K562 (cell line): Measurements from ENCODE around the gene TTC28. TPM values are rescaled to one million over a fixed set of nuclear protein-coding genes. Genes with fewer than 3 reads are reported as not detected.

Source experiments
- ATAC-seq: fragments of 200-7000 bp; cut with Tn5 transposase; 3 replicates; pipeline ENCODE4 v1.9.1; 2020; ENCODE audit warnings: moderate library complexity
- BruUV-seq: library from RNA; stranded (reverse); fragments of 400-500 nt; replicated peaks from 2 replicates; lab custom pipeline; 2021; lab: Mats Ljungman, UMichigan
- CTCF ChIA-PET: fragments of 300-600 bp; formaldehyde crosslinking; extraction: SDS; loops from one replicate; lab custom pipeline; 2021; ENCODE audit warnings: low intra/inter-chr PET ratio; lab: Yijun Ruan, JAX
- POLR2A ChIA-PET: fragments of 300-600, 350-650 bp; sonication (Branson Sonifier 250); formaldehyde crosslinking; extraction: SDS; loops from one replicate; lab custom pipeline; 2021; ENCODE audit warnings: antibody characterized with exemption, inconsistent platforms; lab: Yijun Ruan, JAX
- DNase-seq, 4 experiments: peaks; one replicate each; pipeline versions ENCODE4 v3.0.0 to v3.0.0-alpha.2; 2011 to 2018; ENCODE audit warnings: low spot score in 3 of 4, mixed read lengths in 3 of 4; ENCODE audit errors: extremely low read depth in 1 of 4
- FAIRE-seq: peaks from 2 replicates; lab custom pipeline; 2011; peaks lifted over from hg19 to GRCh38; lab: Jason Lieb, UNC
- H2AFZ ChIP-seq: 2 replicates; pipeline ENCODE4 v1.6.0; 2011; ENCODE audit warnings: low read depth, low read length, control low read depth, inconsistent platforms
- H3K27ac ChIP-seq: fragments of 200-600 bp; 3 replicates; pipeline ENCODE4 v1.8.0; 2011; ENCODE audit warnings: low read depth, mild to moderate bottlenecking, control low read depth, inconsistent platforms, low read length, moderate library complexity, mixed read lengths; ENCODE audit errors: extremely low read depth
- H3K27me3 ChIP-seq, 2 experiments: fragments of 300-600 bp in 1 of 2; 2 replicates in 1 of 2; 3 replicates in 1 of 2; pipeline versions ENCODE4 v1.6.0 to v1.8.0; 2011; ENCODE audit warnings: inconsistent platforms in 2 of 2, low read length in 2 of 2, mild to moderate bottlenecking in 1 of 2, mixed read lengths in 1 of 2, moderate library complexity in 1 of 2; ENCODE audit not compliant: control insufficient read depth in 2 of 2, insufficient read depth in 2 of 2
- H3K36me3 ChIP-seq: fragments of 300-600 bp; 3 replicates; pipeline ENCODE4 v1.8.0; 2011; ENCODE audit warnings: mild to moderate bottlenecking, low read length, inconsistent platforms; ENCODE audit not compliant: control insufficient read depth, insufficient read depth
- H3K4me1 ChIP-seq, 2 experiments: fragments of 200-600 bp in 1 of 2; replicated peaks in 1 of 2; 2 replicates in 1 of 2; 3 replicates in 1 of 2; pipeline versions ENCODE4 v1.5.1 to v1.8.0; 2011; ENCODE audit warnings: inconsistent platforms in 2 of 2, low read length in 2 of 2, mild to moderate bottlenecking in 1 of 2, mixed read lengths in 1 of 2, moderate library complexity in 1 of 2; ENCODE audit not compliant: control insufficient read depth in 2 of 2, insufficient read depth in 2 of 2
- H3K4me2 ChIP-seq: 2 replicates; pipeline ENCODE4 v1.6.1; 2011; ENCODE audit warnings: low read length, control low read depth, inconsistent platforms, mixed read lengths; ENCODE audit not compliant: insufficient read depth
- H3K4me3 ChIP-seq: fragments of 200-600 bp; sonication (generic), shearing (Covaris generic); 2 replicates; pipeline ENCODE4 v1.5.1; 2016; ENCODE audit warnings: control low read depth, inconsistent platforms
- H3K79me2 ChIP-seq: fragments of 200-600 bp; 3 replicates; pipeline ENCODE4 v1.8.0; 2011; ENCODE audit warnings: low read length, inconsistent platforms; ENCODE audit not compliant: control insufficient read depth, insufficient read depth
- H3K9ac ChIP-seq, 2 experiments: 2 replicates each; pipeline versions ENCODE4 v1.6.0 to v1.6.1; 2011; ENCODE audit warnings: low read depth in 2 of 2, low read length in 2 of 2, control low read depth in 1 of 2, inconsistent platforms in 1 of 2, mild to moderate bottlenecking in 1 of 2, mixed read lengths in 1 of 2; ENCODE audit not compliant: insufficient read depth in 1 of 2
- H3K9me1 ChIP-seq: one replicate; pipeline ENCODE4 v1.6.0; 2011; ENCODE audit warnings: inconsistent platforms, mild to moderate bottlenecking, low read length, moderate library complexity; ENCODE audit not compliant: control insufficient read depth, insufficient read depth
- H3K9me3 ChIP-seq: replicated peaks from 2 replicates; pipeline ENCODE4 v1.5.1; 2011; ENCODE audit warnings: low read depth, low read length, inconsistent platforms; ENCODE audit not compliant: control insufficient read depth, insufficient read depth
- H4K20me1 ChIP-seq: replicated peaks from 2 replicates; pipeline ENCODE4 v1.6.1; 2011; ENCODE audit warnings: low read length, inconsistent platforms, mixed read lengths; ENCODE audit not compliant: control insufficient read depth, insufficient read depth
- BACH1 ChIP-seq: fragments of 200-800 bp; sonication (Bioruptor generic); IDR thresholded peaks from 2 replicates; pipeline ENCODE4 v1.6.1; 2016; ENCODE audit warnings: missing genetic modification characterization, missing compliant biosample characterization
- EP400 ChIP-seq: fragments of 450-650 bp; IDR thresholded peaks from 2 replicates; pipeline ENCODE4 v1.6.1; 2017; ENCODE audit warnings: antibody characterized with exemption, mild to moderate bottlenecking, moderate library complexity
- EZH2 ChIP-seq: IDR thresholded peaks from 2 replicates; pipeline ENCODE4 v1.6.1; 2012; ENCODE audit warnings: low read depth, mild to moderate bottlenecking, inconsistent platforms, low read length, borderline replicate concordance
- FOXA3 ChIP-seq, 2 experiments: fragments of 450-650 bp in 1 of 2; sonication (generic) in 1 of 2; formaldehyde crosslinking; IDR thresholded peaks in 1 of 2; conservative IDR thresholded peaks in 1 of 2; 2 replicates each; pipeline versions ENCODE4 v1.4.0 to v1.8.0; 2020 to 2022; ENCODE audit warnings: mild to moderate bottlenecking in 2 of 2, missing genetic modification reagents in 1 of 2
- HNRNPLL ChIP-seq: fragments of 200-400 bp; formaldehyde crosslinking; IDR thresholded peaks from 2 replicates; pipeline ENCODE4 v1.6.1; 2017; ENCODE audit warnings: low read length, low read depth, mild to moderate bottlenecking; ENCODE audit not compliant: poor library complexity, severe bottlenecking
- JUN ChIP-seq, 2 experiments: sonication (generic) in 1 of 2; formaldehyde crosslinking in 1 of 2; IDR thresholded peaks; 2 replicates each; pipeline versions ENCODE4 v1.6.1 to v1.8.0; 2012 to 2022; ENCODE audit warnings: borderline replicate concordance in 2 of 2, mild to moderate bottlenecking in 2 of 2, improper control_type of control experiment in 1 of 2, low read depth in 1 of 2, low read length in 1 of 2, missing genetic modification reagents in 1 of 2
- MAFF ChIP-seq: IDR thresholded peaks from 2 replicates; pipeline ENCODE4 v1.6.1; 2012; ENCODE audit warnings: low read length, improper control_type of control experiment
- MTF1 ChIP-seq: fragments of 250-450 bp; sonication (Bioruptor Pico); IDR thresholded peaks from 2 replicates; pipeline ENCODE4 v1.9.0; 2021; ENCODE audit warnings: moderate library complexity, mild to moderate bottlenecking, inconsistent platforms, borderline replicate concordance
- NFIC ChIP-seq: fragments of 450-650 bp; IDR thresholded peaks from 2 replicates; pipeline ENCODE4 v1.6.1; 2017; ENCODE audit warnings: mild to moderate bottlenecking, inconsistent platforms
- NONO ChIP-seq, 2 experiments: fragments of 200-400 bp in 1 of 2; fragments of 450-650 bp in 1 of 2; formaldehyde crosslinking in 1 of 2; IDR thresholded peaks; 2 replicates each; pipeline ENCODE4 v1.6.1; 2017; ENCODE audit warnings: low read depth in 2 of 2, mild to moderate bottlenecking in 2 of 2, moderate library complexity in 2 of 2, low read length in 1 of 2
- POLR3A ChIP-seq: IDR thresholded peaks from 2 replicates; pipeline ENCODE4 v1.6.1; 2011; ENCODE audit warnings: borderline replicate concordance, mild to moderate bottlenecking, moderate library complexity; ENCODE audit not compliant: insufficient read length, insufficient read depth; ENCODE audit errors: extremely low read depth
- RBM22 ChIP-seq: fragments of 200-400 bp; formaldehyde crosslinking; IDR thresholded peaks from 2 replicates; pipeline ENCODE4 v1.6.1; 2018; ENCODE audit warnings: low read length, low read depth; ENCODE audit not compliant: poor library complexity, severe bottlenecking
- ZNF12 ChIP-seq: sonication (generic); formaldehyde crosslinking; IDR thresholded peaks from 2 replicates; pipeline ENCODE4 v1.4.0; 2020; ENCODE audit warnings: mild to moderate bottlenecking, missing genetic modification reagents
- ZNF143 ChIP-seq: sonication (generic); formaldehyde crosslinking; IDR thresholded peaks from 2 replicates; pipeline ENCODE4 v1.9.0; 2022; ENCODE audit warnings: mild to moderate bottlenecking, missing genetic modification reagents
- ZNF282 ChIP-seq: sonication (generic); formaldehyde crosslinking; IDR thresholded peaks from 2 replicates; pipeline ENCODE4 v1.8.1; 2023; ENCODE audit warnings: missing genetic modification reagents
- WGBS: fragments of 100-300 bp; shearing (Covaris generic); methylation state at CpG from one replicate; pipeline ENCODE4 v1.1.6; 2016; ENCODE audit warnings: low coverage, mixed read lengths; ENCODE audit not compliant: insufficient coverage; ENCODE audit errors: missing lambda C conversion rate; 5-methylcytosine and 5-hydroxymethylcytosine counted together
- in situ Hi-C: fragments of 300-500 bp; cut with MboI; formaldehyde crosslinking; loops from 4 replicates; pipeline ENCODE4 v1.15.0; 2018; ENCODE audit warnings: inconsistent platforms, mixed read lengths
- intact Hi-C: fragments of 100-400 bp; cut with micrococcal nuclease; formaldehyde crosslinking; loops from 2 replicates; pipeline ENCODE4 v1.14.2; 2022
- polyA plus RNA-seq, 8 experiments: library from polyadenylated mRNA; depleted of rRNA in 4 of 8; stranded (reverse) in 5 of 8; unstranded in 3 of 8; fragments of >200 nt; fragmentation: Nextera tagmentation in 2 of 8; fragmentation: Illumina TruSeq in 1 of 8; extraction: Ambion mirVana in 2 of 8; extraction: Trizol in 1 of 8; gene quantifications; 2 replicates each; pipeline versions ENCODE4 v1.2.1 to v1.2.3, GENCODE V29; 2011 to 2014; ENCODE audit warnings: inconsistent platforms in 1 of 8, missing spikeins in 1 of 8
- total RNA-seq, 7 experiments: library from RNA; depleted of rRNA in 6 of 7; stranded (reverse); fragments of >200 nt in 6 of 7; fragmentation: Illumina TruSeq in 2 of 7; extraction: Trizol in 2 of 7; gene quantifications; 2 replicates each; pipeline versions ENCODE4 v1.2.1 to v1.2.3, GENCODE V29; 2011 to 2021; ENCODE audit warnings: low replicate concordance in 1 of 7
- TF ChIP-seq, protein P1 (sequence below): fragments of 450-650 bp; IDR thresholded peaks from 2 replicates; pipeline ENCODE4 v1.6.1; 2017; ENCODE audit warnings: mild to moderate bottlenecking, moderate library complexity
- TF ChIP-seq, protein P2 (sequence below): sonication (generic); formaldehyde crosslinking; IDR thresholded peaks from 2 replicates; pipeline ENCODE4 v1.8.0; 2023; ENCODE audit warnings: mild to moderate bottlenecking, missing genetic modification reagents

The TTC28 gene
- total and polyA plus RNA-seq, 9 of the 15 experiments (the other 6 are each of a cell fraction or from before 2014, with no cell fraction given), result 0.22 to 10.7 (median 3.1) TPM

- TF ChIP-seq, protein P1, sequence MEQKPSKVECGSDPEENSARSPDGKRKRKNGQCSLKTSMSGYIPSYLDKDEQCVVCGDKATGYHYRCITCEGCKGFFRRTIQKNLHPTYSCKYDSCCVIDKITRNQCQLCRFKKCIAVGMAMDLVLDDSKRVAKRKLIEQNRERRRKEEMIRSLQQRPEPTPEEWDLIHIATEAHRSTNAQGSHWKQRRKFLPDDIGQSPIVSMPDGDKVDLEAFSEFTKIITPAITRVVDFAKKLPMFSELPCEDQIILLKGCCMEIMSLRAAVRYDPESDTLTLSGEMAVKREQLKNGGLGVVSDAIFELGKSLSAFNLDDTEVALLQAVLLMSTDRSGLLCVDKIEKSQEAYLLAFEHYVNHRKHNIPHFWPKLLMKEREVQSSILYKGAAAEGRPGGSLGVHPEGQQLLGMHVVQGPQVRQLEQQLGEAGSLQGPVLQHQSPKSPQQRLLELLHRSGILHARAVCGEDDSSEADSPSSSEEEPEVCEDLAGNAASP, result no peak
- no peak for TF ChIP-seq FOXA3 (CRISPR knock-in tag; conservative IDR thresholded peaks at IDR 0.05 in 1 of 2, IDR thresholded peaks at IDR 0.05 in 1 of 2)
- TF ChIP-seq ZNF12, result no peak
Observed at GRCh38 chr22:28314959-28315358, 364.7 kb downstream of the TTC28 start (continued).

GRCh38 chr22:28310299-28310698 lies 369.3 kb downstream of the TTC28 start:
- Histone ChIP-seq H3K9ac (no peak overlapping the region), H3K27ac (no peak overlapping the region), H3K27me3 (no peaks in the 10 kb centered on the region), H2AFZ (no peak overlapping the region), H3K36me3 (no peaks in the 10 kb centered on the region), H4K20me1 (no peaks in the 10 kb centered on the region), H3K4me2 (no peak overlapping the region), H3K9me1 (no peaks in the 10 kb centered on the region), H3K79me2 (no peaks in the 10 kb centered on the region), H3K4me1 (no peaks in the 10 kb centered on the region), H3K9me3 (no peaks in the 10 kb centered on the region), H3K4me3 (no peak overlapping the region)
- ChIA-PET POLR2A (no interaction called here), CTCF (no interaction called here)
- DNase-seq (no peak), FAIRE-seq (no peak), ATAC-seq (no peak)
- intact Hi-C loops (no loop called here), in situ Hi-C loops (no loop called here)
- no TSS peak for BruUV-seq
- WGBS, result 41% methylated on average over 1 of the region's 1 CpG
- no peak for TF ChIP-seq NONO (IDR thresholded peaks at IDR 0.05; ENCODE audit: low read depth in 2 of 2, low read length in 1 of 2)
- no peak for TF ChIP-seq MAFF
- no peak for TF ChIP-seq MTF1
- TF ChIP-seq ZNF282 (CRISPR knock-in tag), result no peak
- no peak for TF ChIP-seq JUN (IDR thresholded peaks at IDR 0.05; ENCODE audit: borderline replicate concordance, low read depth, low read length)
- TF ChIP-seq JUN (CRISPR knock-in tag; IDR thresholded peaks at IDR 0.05; ENCODE audit: borderline replicate concordance), result no peak
- no peak for TF ChIP-seq ZNF143 (CRISPR knock-in tag)
- TF ChIP-seq, protein P2, sequence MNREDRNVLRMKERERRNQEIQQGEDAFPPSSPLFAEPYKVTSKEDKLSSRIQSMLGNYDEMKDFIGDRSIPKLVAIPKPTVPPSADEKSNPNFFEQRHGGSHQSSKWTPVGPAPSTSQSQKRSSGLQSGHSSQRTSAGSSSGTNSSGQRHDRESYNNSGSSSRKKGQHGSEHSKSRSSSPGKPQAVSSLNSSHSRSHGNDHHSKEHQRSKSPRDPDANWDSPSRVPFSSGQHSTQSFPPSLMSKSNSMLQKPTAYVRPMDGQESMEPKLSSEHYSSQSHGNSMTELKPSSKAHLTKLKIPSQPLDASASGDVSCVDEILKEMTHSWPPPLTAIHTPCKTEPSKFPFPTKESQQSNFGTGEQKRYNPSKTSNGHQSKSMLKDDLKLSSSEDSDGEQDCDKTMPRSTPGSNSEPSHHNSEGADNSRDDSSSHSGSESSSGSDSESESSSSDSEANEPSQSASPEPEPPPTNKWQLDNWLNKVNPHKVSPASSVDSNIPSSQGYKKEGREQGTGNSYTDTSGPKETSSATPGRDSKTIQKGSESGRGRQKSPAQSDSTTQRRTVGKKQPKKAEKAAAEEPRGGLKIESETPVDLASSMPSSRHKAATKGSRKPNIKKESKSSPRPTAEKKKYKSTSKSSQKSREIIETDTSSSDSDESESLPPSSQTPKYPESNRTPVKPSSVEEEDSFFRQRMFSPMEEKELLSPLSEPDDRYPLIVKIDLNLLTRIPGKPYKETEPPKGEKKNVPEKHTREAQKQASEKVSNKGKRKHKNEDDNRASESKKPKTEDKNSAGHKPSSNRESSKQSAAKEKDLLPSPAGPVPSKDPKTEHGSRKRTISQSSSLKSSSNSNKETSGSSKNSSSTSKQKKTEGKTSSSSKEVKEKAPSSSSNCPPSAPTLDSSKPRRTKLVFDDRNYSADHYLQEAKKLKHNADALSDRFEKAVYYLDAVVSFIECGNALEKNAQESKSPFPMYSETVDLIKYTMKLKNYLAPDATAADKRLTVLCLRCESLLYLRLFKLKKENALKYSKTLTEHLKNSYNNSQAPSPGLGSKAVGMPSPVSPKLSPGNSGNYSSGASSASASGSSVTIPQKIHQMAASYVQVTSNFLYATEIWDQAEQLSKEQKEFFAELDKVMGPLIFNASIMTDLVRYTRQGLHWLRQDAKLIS (CRISPR knock-in tag), result no peak
- TF ChIP-seq EP400, result no peak
- no peak for TF ChIP-seq HNRNPLL
- TF ChIP-seq POLR3A, result no peak
- TF ChIP-seq BACH1 (tag), result no peak
- TF ChIP-seq EZH2, result no peak
- no peak for TF ChIP-seq RBM22
- no peak for TF ChIP-seq NFIC
